IPS-11a (cell line): ENCODE results near the gene GLI1.
"Not testable (repeated sequence)": the region's sequence is repeated elsewhere in the genome, so short reads cannot be mapped to it uniquely, and the experiment has no call there.

Experiments used
- H3K4me3 ChIP-seq: one replicate; pipeline ENCODE4 v1.5.1; 2013; ENCODE audit warnings: low read depth, low read length, control low read depth

Gene GLI1

GRCh38 chr12:57496822-57497221 is 37.2 kb downstream of the GLI1 start:
- no peak overlapping the region for H3K4me3 ChIP-seq

- H3K4me3 ChIP-seq = no peak overlapping the region
These were observed 37.9 kb downstream of the GLI1 start for GRCh38 chr12:57497223-57498131.

- H3K4me3 ChIP-seq = no peak overlapping the region
These were observed 38.5 kb downstream of the GLI1 start for GRCh38 chr12:57498132-57498502.

- H3K4me3 ChIP-seq = no peak overlapping the region
These were observed 39.0 kb downstream of the GLI1 start for GRCh38 chr12:57498571-57498970.

GRCh38 chr12:57500213-57500612 is 40.6 kb downstream of the GLI1 start:
- H3K4me3 ChIP-seq = no peak overlapping the region

GRCh38 chr12:57502311-57502969 is 42.9 kb downstream of the GLI1 start:
- not testable (repeated sequence) for H3K4me3 ChIP-seq

- H3K4me3 ChIP-seq = not testable (repeated sequence)
These were observed 47.0 kb downstream of the GLI1 start for GRCh38 chr12:57506541-57506940.

GRCh38 chr12:57507796-57508195 is 48.2 kb downstream of the GLI1 start:
- not testable (repeated sequence) for H3K4me3 ChIP-seq

- no peak overlapping the region for H3K4me3 ChIP-seq
These were observed 51.6 kb downstream of the GLI1 start for GRCh38 chr12:57511161-57511560.

- no peak overlapping the region for H3K4me3 ChIP-seq
These were observed 52.2 kb downstream of the GLI1 start for GRCh38 chr12:57511588-57512325.

GRCh38 chr12:57512665-57513064 is 53.1 kb downstream of the GLI1 start:
- H3K4me3 ChIP-seq = no peak overlapping the region

- no peak overlapping the region for H3K4me3 ChIP-seq
These were observed 53.7 kb downstream of the GLI1 start for GRCh38 chr12:57513266-57513665.

GRCh38 chr12:57513677-57514076 is 54.1 kb downstream of the GLI1 start:
- not testable (repeated sequence) for H3K4me3 ChIP-seq

GRCh38 chr12:57514246-57514645 is 54.7 kb downstream of the GLI1 start:
- H3K4me3 ChIP-seq = not testable (repeated sequence)

- no peak overlapping the region for H3K4me3 ChIP-seq
These were observed 55.3 kb downstream of the GLI1 start for GRCh38 chr12:57514720-57515407.

GRCh38 chr12:57515408-57515933 is 55.9 kb downstream of the GLI1 start:
- H3K4me3 ChIP-seq = no peak overlapping the region

GRCh38 chr12:57515934-57516541 is 56.5 kb downstream of the GLI1 start:
- H3K4me3 ChIP-seq = no peak overlapping the region

- H3K4me3 ChIP-seq = no peak overlapping the region
These were observed 57.1 kb downstream of the GLI1 start for GRCh38 chr12:57516617-57517153.

- no peak overlapping the region for H3K4me3 ChIP-seq
These were observed 57.6 kb downstream of the GLI1 start for GRCh38 chr12:57517187-57517586.

- not testable (repeated sequence) for H3K4me3 ChIP-seq
These were observed 58.1 kb downstream of the GLI1 start for GRCh38 chr12:57517718-57518117.
